NT2/D1 (cell line): Measurements from ENCODE around the gene CNOT4.

Experiments
- SUZ12 ChIP-seq: IDR thresholded peaks from 2 replicates; pipeline ENCODE4 v1.6.1; 2011; ENCODE audit not compliant: insufficient read length, insufficient read depth; ENCODE audit errors: extremely low read depth
- YY1 ChIP-seq: IDR thresholded peaks from 2 replicates; pipeline ENCODE4 v1.6.1; 2011; ENCODE audit not compliant: insufficient read length, insufficient read depth
- ZNF274 ChIP-seq: IDR thresholded peaks from 2 replicates; pipeline ENCODE4 v1.6.1; 2011; ENCODE audit warnings: mild to moderate bottlenecking, low read depth, low read length

DNA sequence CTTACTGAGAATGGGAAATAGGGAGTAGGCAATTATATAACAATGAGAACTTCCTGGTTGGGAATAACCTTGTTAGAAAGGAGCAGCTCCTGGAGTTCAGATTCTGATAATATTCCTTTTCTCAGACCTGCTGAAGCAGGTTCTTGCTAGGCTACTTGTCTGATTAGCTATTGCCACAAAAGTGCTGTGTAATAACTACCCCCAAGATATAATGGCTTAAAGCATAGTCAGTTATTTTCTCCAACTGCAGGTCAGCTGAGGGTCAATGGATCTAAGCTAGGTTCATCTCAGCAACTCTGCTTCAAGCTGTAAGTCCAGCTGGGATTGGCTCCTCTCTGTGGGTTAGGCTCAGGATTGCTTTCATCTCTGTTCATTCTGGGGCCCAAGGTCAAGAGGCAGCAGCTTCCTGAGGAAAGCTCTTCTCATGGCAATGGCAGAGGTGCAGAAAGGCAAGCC, 9.4 kb upstream of the CNOT4 start:
- TF ChIP-seq YY1 (no peak), SUZ12 (no peak), ZNF274 (no peak)
